Activated CD4-positive, alpha-beta T cell treated with anti-CD3 and anti-CD28 coated beads for 48 hours (primary cell): ENCODE data around the gene RHOT1.
"Not testable (repeated sequence)": the region's sequence is repeated elsewhere in the genome, so short reads cannot be mapped to it uniquely, and the experiment has no call there.

Source experiments
- DNase-seq: peaks from one replicate; pipeline ENCODE4 v3.0.0-alpha.2; 2020

RHOT1 gene

GRCh38 chr17:32142038-32142856 lies at the start of gene RHOT1:
Gene RHOT1 (plus strand): TSS chr17:32142502. CDS start chr17:32142693, 191 bp downstream.
- DNase-seq: peak; percentile 76

- no peak for DNase-seq
Measured at GRCh38 chr17:32099686-32100085, 42.6 kb upstream of the RHOT1 start.

- DNase-seq: not testable (repeated sequence)
Measured at GRCh38 chr17:32100323-32100722, 42.0 kb upstream of the RHOT1 start.

GRCh38 chr17:32100971-32101631 lies 41.2 kb upstream of the RHOT1 start:
- no peak for DNase-seq

- no peak for DNase-seq
Measured at GRCh38 chr17:32102172-32102571, 40.1 kb upstream of the RHOT1 start.

GRCh38 chr17:32102646-32103186 lies 39.6 kb upstream of the RHOT1 start:
- no peak for DNase-seq

GRCh38 chr17:32103476-32104113 lies 38.7 kb upstream of the RHOT1 start:
- DNase-seq: no peak

GRCh38 chr17:32104158-32104557 lies 38.1 kb upstream of the RHOT1 start:
- no peak for DNase-seq

GRCh38 chr17:32106471-32106981 lies 35.8 kb upstream of the RHOT1 start:
- not testable (repeated sequence) for DNase-seq

- DNase-seq: not testable (repeated sequence)
Measured at GRCh38 chr17:32107194-32107593, 35.1 kb upstream of the RHOT1 start.

- no peak for DNase-seq
Measured at GRCh38 chr17:32110596-32110995, 31.7 kb upstream of the RHOT1 start.

- peak; percentile 58 for DNase-seq
Measured at GRCh38 chr17:32111141-32111771, 31.0 kb upstream of the RHOT1 start.

GRCh38 chr17:32112416-32112815 lies 29.9 kb upstream of the RHOT1 start:
- DNase-seq: no peak

- no peak for DNase-seq
Measured at GRCh38 chr17:32114536-32114935, 27.8 kb upstream of the RHOT1 start.

- not testable (repeated sequence) for DNase-seq
Measured at GRCh38 chr17:32115546-32115945, 26.8 kb upstream of the RHOT1 start.

- no peak for DNase-seq
Measured at GRCh38 chr17:32116937-32117336, 25.4 kb upstream of the RHOT1 start.

GRCh38 chr17:32117399-32117798 lies 24.9 kb upstream of the RHOT1 start:
- no peak for DNase-seq

- not testable (repeated sequence) for DNase-seq
Measured at GRCh38 chr17:32118088-32118487, 24.2 kb upstream of the RHOT1 start.

- DNase-seq: no peak
Measured at GRCh38 chr17:32118835-32119234, 23.5 kb upstream of the RHOT1 start.

- no peak for DNase-seq
Measured at GRCh38 chr17:32120141-32120540, 22.2 kb upstream of the RHOT1 start.

- DNase-seq: no peak
Measured at GRCh38 chr17:32120716-32121115, 21.6 kb upstream of the RHOT1 start.

GRCh38 chr17:32123782-32124181 lies 18.5 kb upstream of the RHOT1 start:
- no peak for DNase-seq
